Measurements from ENCODE around the gene MYO5C.

DNA sequence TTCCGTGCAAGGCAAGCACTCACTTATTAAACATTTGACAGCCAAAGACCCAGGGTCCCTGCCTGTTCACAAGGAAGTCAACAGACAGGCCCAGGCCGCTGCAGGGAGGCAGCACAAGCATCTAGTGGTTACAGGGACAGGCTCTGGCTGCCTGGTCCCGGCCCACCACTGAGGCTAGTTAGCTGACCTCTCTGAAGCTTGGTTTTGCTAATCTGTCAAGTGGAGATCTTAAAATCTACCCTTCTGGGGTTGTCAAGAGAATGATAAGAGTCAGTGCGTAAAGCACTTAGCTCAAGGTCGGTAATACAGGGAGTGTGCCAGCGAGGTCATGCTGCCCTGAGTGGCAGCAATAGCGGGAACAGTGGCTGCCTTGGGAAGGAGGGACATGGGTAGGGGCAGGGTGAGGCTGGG lies 110.4 kb downstream of the MYO5C start:
- TF ChIP-seq, protein P1, sequence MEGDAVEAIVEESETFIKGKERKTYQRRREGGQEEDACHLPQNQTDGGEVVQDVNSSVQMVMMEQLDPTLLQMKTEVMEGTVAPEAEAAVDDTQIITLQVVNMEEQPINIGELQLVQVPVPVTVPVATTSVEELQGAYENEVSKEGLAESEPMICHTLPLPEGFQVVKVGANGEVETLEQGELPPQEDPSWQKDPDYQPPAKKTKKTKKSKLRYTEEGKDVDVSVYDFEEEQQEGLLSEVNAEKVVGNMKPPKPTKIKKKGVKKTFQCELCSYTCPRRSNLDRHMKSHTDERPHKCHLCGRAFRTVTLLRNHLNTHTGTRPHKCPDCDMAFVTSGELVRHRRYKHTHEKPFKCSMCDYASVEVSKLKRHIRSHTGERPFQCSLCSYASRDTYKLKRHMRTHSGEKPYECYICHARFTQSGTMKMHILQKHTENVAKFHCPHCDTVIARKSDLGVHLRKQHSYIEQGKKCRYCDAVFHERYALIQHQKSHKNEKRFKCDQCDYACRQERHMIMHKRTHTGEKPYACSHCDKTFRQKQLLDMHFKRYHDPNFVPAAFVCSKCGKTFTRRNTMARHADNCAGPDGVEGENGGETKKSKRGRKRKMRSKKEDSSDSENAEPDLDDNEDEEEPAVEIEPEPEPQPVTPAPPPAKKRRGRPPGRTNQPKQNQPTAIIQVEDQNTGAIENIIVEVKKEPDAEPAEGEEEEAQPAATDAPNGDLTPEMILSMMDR (conservative IDR thresholded peaks at IDR 0.05; ENCODE audit: low read depth, low read length): no peak
- no peak for TF ChIP-seq EZH2 (IDR thresholded peaks at IDR 0.05; ENCODE audit: borderline replicate concordance, low read depth, low read length, poor library complexity, severe bottlenecking)

All from A673 (cell line).